ENCODE measurements around the gene NR3C2.

Gene NR3C2

DNA sequence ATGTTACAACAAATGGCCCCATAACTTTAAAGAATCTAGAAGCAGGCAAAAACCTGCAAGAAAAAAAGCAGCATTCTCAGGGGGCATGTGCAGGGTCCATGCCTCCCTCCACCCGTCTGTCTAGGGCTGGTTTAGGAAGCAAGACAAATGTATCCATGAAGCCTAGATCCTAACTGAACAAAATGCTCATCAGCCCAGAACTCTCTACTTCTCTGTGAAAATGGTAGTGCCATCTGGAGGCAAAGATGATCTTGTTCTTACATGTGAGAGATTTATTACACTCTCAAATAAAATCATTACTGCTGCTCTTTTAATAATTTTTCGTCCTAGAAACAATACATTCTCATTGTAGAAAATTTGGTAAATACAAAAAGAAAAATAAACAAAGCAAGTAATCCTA is 26.7 kb downstream of the NR3C2 start:
- Mint-ChIP-seq H3K27me3 (no peaks in the 10 kb centered on the region), H3K36me3 (ENCODE audit: low read depth) (no peaks in the 10 kb centered on the region), H3K4me3 (no peak overlapping the region), H3K4me1 (ENCODE audit: low read depth) (peaks cover 69% of the 10 kb centered on the region), H3K9me3 (no peaks in the 10 kb centered on the region), H3K27ac (no peak overlapping the region)
- no peak for DNase-seq

DNA sequence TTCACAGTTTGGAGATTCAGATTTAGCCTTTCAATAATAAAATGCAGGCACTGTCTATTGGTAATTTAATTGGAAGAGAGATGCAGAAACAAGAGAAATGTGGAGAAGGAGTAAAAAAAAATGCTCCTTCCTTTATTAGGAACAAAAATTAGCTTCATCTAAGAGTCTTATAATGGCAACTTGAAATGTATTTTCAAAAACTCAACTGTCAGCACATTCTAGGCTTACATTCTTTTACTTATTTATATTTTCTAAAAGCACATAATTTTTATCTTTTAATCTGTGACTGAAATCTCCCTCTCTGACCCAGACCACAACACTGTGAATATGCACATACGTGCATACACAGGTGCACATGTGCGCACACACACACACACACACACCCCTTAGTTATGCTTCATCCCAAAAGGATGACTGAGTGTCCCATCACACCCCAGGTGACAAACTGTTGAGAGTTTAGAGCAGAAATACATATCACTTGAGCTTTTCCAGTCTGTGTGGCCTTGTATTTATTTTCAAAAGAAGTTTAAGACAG is 29.7 kb downstream of the NR3C2 start:
- H3K27ac Mint-ChIP-seq: no peak overlapping the region
- H3K36me3 Mint-ChIP-seq (ENCODE audit: low read depth): no peaks in the 10 kb centered on the region
- H3K27me3 Mint-ChIP-seq: no peaks in the 10 kb centered on the region
- no peak overlapping the region for H3K4me3 Mint-ChIP-seq
- no peak for DNase-seq
- H3K4me1 Mint-ChIP-seq (ENCODE audit: low read depth): peaks cover 46% of the 10 kb centered on the region
- no peaks in the 10 kb centered on the region for H3K9me3 Mint-ChIP-seq

DNA sequence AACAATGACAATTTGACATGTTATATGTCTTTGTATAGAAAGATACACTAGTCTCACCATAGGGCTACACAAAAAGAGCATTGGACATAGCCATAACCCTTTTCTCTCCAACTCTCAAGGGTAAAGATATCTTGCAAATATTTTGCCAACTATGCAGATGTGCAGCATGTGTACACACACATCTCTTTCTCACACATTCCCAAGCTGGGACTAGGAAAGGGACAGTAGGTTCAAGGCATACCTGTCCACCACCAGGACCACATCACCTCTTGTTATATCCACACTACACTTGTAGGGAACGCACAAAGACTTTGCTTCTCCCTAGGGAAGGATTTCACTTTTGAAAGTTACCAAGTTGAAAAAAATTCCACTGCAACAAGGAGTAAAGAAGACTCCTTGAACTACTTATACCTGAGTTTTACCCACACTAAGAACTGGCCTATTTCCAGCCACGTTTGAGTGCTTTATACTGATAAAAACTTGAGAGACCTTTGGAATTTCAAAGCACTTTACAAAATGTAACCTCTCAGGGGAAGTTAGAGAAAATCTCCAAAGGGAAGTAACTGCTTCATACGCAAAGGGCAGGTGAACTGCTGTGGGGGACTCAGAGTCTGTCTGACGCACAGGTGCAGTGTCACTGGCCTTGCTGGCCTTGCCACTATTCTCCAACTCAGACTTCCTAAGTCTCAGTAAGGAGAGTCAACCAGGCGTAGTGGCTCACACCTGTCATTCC is 36.9 kb downstream of the NR3C2 start:
- no peaks in the 10 kb centered on the region for H3K36me3 Mint-ChIP-seq (ENCODE audit: low read depth)
- no peak for DNase-seq
- H3K4me3 Mint-ChIP-seq: no peak overlapping the region
- no peak overlapping the region for H3K27ac Mint-ChIP-seq
- H3K27me3 Mint-ChIP-seq: no peaks in the 10 kb centered on the region
- H3K4me1 Mint-ChIP-seq (ENCODE audit: low read depth): peaks cover 31% of the 10 kb centered on the region
- H3K9me3 Mint-ChIP-seq: no peaks in the 10 kb centered on the region

DNA sequence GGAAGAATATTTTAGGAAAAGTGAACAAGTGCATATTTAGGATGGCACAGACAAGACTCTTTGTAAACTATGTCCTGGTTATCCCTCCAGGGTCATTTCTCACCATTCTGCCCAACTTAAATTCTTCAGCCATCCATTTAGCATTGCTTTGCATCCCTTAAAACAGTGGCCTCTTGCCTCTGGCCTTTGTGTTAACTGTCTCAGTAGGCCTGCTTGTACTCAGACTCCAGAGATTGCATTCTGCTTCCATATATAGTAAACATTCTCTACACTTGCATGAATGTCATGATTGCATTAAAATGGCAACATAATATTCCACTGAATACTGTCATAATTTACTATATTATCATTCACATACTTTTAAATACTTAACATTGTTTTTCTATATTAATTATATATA is 43.2 kb downstream of the NR3C2 start:
- Mint-ChIP-seq H3K9me3 (no peaks in the 10 kb centered on the region), H3K4me3 (no peak overlapping the region), H3K27me3 (no peaks in the 10 kb centered on the region), H3K27ac (no peak overlapping the region), H3K36me3 (ENCODE audit: low read depth) (peaks cover 2% of the 10 kb centered on the region), H3K4me1 (ENCODE audit: low read depth) (peaks cover 46% of the 10 kb centered on the region)
- no peak for DNase-seq

DNA sequence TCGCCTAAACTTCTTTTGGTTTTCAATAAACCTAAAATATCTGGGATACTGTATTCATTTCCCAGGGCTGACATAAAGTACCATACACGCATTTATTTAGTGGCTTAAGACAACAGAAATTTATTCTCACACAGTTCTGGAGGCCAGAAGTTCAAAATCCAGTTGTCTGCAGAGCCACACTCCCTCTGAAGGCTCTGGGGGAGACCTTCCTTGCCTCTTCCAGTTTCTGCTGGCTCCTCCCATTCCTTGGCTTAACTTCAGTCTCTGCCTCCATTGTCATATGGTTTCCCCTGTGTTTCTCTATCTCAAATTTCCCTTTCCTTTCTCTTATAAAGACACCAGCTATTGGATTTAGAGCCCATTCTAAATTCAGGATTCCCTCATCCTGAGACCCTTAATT is 44.4 kb downstream of the NR3C2 start:
- Mint-ChIP-seq H3K36me3 (ENCODE audit: low read depth) (peaks cover 2% of the 10 kb centered on the region), H3K27me3 (no peaks in the 10 kb centered on the region), H3K4me1 (ENCODE audit: low read depth) (peaks cover 48% of the 10 kb centered on the region), H3K9me3 (no peaks in the 10 kb centered on the region), H3K4me3 (no peak overlapping the region), H3K27ac (no peak overlapping the region)
- no peak for DNase-seq

DNA sequence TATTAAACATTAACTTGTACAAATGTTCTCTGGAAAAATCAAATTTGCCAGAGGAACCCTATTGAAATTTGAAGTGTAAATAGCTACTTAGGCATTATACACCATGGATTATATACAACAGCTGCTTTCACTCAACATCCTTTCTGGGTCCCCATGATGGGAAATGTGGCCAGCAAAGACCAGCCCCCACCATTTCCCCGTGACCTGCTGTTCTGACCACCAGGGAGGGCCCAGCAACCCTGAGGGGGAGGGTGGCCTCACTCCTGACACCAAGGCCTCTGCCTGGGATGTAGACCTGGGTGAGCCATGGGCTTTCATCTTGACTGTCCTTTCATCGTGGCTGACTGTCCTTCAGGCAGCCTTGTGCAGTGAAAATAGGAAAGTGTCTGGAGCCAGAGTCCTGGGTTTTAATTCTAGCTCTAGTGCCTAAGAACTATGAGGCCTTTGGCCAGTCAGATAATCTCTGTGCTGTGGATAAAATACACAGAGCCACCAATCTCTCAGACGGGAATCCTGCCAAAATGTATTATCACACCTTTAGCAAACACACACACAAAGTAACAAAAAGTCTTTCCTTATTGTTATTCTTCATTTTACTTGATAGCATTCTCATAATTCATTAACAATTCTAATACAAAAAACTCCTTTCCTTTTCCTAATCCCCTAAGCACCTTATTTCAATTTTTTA is 45.1 kb downstream of the NR3C2 start:
- peaks cover 52% of the 10 kb centered on the region for H3K4me1 Mint-ChIP-seq (ENCODE audit: low read depth)
- H3K36me3 Mint-ChIP-seq (ENCODE audit: low read depth): peaks cover 2% of the 10 kb centered on the region
- H3K9me3 Mint-ChIP-seq: no peaks in the 10 kb centered on the region
- no peak overlapping the region for H3K4me3 Mint-ChIP-seq
- H3K27me3 Mint-ChIP-seq: no peaks in the 10 kb centered on the region
- no peak for DNase-seq
- no peak overlapping the region for H3K27ac Mint-ChIP-seq

DNA sequence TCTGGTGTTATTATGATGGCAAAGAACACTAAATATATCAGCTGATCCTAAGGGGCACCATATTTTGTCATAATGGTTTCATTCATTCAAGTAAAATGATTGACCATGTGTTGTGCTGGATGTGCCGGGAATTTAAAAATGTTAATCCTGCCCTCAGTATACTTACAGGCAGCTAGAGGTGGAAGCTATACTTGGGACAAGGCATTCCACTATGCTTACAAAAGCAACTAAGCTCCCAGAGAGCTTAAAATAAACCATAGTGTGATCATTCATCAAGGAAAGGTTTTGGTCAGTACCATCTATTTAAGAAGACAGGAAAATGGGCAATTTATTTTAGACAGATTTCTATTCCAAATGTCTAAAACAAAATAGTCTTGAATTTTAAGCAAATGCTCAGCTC is 46.4 kb downstream of the NR3C2 start:
- Mint-ChIP-seq H3K27me3 (no peaks in the 10 kb centered on the region), H3K36me3 (ENCODE audit: low read depth) (peaks cover 2% of the 10 kb centered on the region), H3K4me1 (ENCODE audit: low read depth) (peaks cover 49% of the 10 kb centered on the region), H3K27ac (no peak overlapping the region), H3K9me3 (no peaks in the 10 kb centered on the region), H3K4me3 (no peak overlapping the region)
- DNase-seq: no peak

DNA sequence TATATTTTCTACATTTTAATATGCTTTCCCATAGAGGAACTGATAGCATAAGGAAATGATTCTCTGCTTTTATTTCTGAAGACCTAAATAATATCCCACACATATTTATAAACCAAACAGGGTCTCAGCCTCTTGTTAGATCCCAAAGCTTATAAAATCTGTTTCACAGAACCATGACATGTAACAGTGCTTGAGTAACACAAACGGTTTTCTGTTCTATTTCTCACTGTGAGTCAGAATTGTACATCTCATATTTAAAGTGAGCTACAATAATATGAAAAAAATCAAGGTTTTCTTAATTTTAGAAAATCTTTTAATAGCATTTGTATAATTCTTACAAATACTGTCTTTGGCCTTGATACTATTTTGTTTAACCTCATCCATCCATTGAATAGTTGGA is 51.2 kb downstream of the NR3C2 start:
- DNase-seq: no peak
- H3K9me3 Mint-ChIP-seq: no peaks in the 10 kb centered on the region
- no peak overlapping the region for H3K27ac Mint-ChIP-seq
- no peak overlapping the region for H3K4me3 Mint-ChIP-seq
- no peaks in the 10 kb centered on the region for H3K27me3 Mint-ChIP-seq
- H3K36me3 Mint-ChIP-seq (ENCODE audit: low read depth): peaks cover 5% of the 10 kb centered on the region
- H3K4me1 Mint-ChIP-seq (ENCODE audit: low read depth): peaks cover 47% of the 10 kb centered on the region

DNA sequence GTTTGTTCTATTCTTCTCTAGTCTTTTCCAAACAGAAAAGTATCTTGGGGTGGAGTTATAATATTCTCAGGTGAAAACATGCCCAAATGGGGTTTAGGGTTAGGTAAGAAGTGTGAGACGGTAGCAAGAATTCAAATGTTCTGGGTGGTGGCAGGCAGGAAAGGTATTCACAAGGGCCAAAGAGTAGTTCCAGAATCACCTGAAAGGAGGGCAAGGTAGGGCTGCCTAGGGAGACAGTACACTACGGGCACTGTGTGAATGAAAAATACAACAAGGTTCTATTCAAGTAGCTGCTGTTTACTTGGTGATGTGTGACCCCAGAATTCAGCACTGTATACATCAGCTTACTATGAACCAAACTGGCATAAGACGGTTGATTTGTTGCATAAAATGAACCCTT is 51.9 kb downstream of the NR3C2 start:
- H3K4me1 Mint-ChIP-seq (ENCODE audit: low read depth): peaks cover 48% of the 10 kb centered on the region
- H3K27ac Mint-ChIP-seq: no peak overlapping the region
- H3K27me3 Mint-ChIP-seq: no peaks in the 10 kb centered on the region
- no peak overlapping the region for H3K4me3 Mint-ChIP-seq
- peaks cover 5% of the 10 kb centered on the region for H3K36me3 Mint-ChIP-seq (ENCODE audit: low read depth)
- no peaks in the 10 kb centered on the region for H3K9me3 Mint-ChIP-seq
- DNase-seq: no peak

DNA sequence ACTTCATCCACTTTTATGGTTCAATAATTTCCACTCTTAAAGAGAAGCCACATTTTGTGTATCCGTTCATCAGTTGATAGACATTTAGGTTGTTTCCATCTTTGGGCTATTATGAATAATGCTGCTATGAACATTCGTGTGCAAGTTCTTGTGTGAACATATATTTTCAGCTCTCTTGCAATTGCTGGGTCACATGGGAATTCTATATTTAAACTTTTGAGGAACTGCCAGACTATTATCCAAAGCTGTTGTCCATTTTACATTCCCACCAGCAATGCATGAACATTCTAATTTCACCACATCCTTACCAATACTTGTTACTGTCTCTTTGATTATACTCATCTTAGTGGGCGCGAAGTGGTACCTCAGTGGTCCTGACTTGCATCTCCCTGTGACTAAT is 61.9 kb downstream of the NR3C2 start:
- no peaks in the 10 kb centered on the region for H3K27me3 Mint-ChIP-seq
- H3K4me1 Mint-ChIP-seq (ENCODE audit: low read depth): peaks cover 49% of the 10 kb centered on the region
- peaks cover 3% of the 10 kb centered on the region for H3K36me3 Mint-ChIP-seq (ENCODE audit: low read depth)
- no peak overlapping the region for H3K27ac Mint-ChIP-seq
- peaks cover 4% of the 10 kb centered on the region for H3K9me3 Mint-ChIP-seq
- no peak for DNase-seq
- no peak overlapping the region for H3K4me3 Mint-ChIP-seq

DNA sequence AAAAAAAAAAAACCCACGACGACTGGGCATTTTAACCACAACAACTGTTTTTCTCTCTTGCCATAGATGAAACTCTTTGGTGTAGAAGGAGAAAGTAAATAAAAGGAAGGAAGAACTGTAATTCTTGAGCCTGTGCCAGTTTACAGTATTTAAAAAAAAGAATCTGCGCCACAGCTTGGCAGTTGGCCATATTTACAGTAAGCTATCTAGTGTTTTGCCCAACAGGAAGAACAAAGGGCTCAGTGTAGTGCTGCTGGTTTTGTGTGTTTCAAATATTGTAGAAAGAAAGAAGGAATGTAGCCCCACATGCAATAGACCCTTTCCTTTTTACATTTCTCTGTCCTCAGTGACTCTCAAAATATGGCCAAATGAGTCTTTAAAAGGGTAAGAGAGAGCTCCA is 66.1 kb downstream of the NR3C2 start:
- H3K27ac Mint-ChIP-seq: peak overlapping the region; percentile 88
- DNase-seq: no peak
- H3K4me3 Mint-ChIP-seq: peak overlapping the region; percentile 73
- no peaks in the 10 kb centered on the region for H3K9me3 Mint-ChIP-seq
- H3K36me3 Mint-ChIP-seq (ENCODE audit: low read depth): no peaks in the 10 kb centered on the region
- H3K4me1 Mint-ChIP-seq (ENCODE audit: low read depth): peaks cover 37% of the 10 kb centered on the region
- no peaks in the 10 kb centered on the region for H3K27me3 Mint-ChIP-seq

DNA sequence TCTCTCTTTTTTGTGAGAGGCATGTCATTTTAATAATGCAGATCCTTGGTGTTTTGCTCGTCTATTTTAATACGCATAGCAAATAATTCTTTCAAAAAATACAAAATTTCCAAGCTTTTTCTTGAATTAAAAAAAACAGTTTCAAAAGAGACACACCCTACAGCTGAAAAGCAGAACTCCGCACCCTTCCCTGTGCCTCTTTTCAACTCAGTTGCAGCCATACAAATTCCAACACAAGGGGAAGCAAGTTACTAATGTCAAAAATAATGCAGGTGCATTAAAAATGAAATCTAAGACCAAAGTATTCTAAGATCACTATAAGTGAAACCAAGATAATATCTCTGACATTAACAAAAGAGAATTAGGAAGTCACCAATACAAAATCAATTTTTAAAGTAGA is 66.6 kb downstream of the NR3C2 start:
- Mint-ChIP-seq H3K36me3 (ENCODE audit: low read depth) (no peaks in the 10 kb centered on the region), H3K9me3 (no peaks in the 10 kb centered on the region), H3K4me1 (ENCODE audit: low read depth) (peaks cover 38% of the 10 kb centered on the region), H3K4me3 (peak overlapping the region; percentile 73), H3K27me3 (no peaks in the 10 kb centered on the region), H3K27ac (peak overlapping the region; percentile 88)
- no peak for DNase-seq

DNA sequence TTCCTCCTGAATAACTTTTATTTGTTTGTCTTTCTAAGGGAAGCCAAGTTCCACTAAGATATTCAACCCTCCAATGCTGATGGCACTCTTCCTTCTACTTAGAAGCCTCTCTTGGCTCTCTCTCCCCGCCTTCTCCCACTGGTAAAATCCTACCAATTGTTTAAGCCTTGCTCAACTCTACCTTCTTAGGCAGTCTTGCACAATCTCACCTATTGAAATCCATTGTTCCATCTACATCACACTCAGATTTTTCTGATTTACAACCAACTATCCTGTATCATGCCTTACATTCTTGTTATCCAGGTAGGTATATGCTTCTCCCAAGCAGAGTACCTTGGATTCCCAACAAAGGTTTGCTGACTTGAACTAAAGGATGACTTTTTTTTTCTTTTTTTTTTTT is 69.1 kb downstream of the NR3C2 start:
- Mint-ChIP-seq H3K27me3 (no peaks in the 10 kb centered on the region), H3K36me3 (ENCODE audit: low read depth) (no peaks in the 10 kb centered on the region), H3K9me3 (no peaks in the 10 kb centered on the region), H3K4me3 (no peak overlapping the region), H3K27ac (no peak overlapping the region), H3K4me1 (ENCODE audit: low read depth) (peaks cover 50% of the 10 kb centered on the region)
- no peak for DNase-seq

DNA sequence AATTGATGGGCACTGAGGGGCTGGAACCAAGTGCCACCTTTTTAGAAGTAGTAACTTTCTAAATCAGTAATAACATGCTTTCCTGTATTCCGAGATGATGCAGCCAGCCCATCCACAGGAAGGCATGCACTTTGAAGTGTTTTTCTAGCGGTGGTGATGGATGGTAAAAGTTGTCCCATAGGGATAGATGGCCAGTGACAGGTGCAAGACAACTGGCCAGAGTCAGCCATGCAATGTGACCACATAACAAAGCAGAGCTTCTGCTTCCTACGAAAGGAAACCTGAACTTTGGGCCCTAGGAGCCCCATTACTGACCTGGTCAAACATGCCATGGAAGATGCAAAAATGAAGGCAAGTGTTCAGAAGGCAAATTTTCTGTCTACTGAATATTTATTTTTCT is 72.3 kb downstream of the NR3C2 start:
- Mint-ChIP-seq H3K4me1 (ENCODE audit: low read depth) (peaks cover 47% of the 10 kb centered on the region), H3K36me3 (ENCODE audit: low read depth) (no peaks in the 10 kb centered on the region), H3K27me3 (no peaks in the 10 kb centered on the region), H3K9me3 (no peaks in the 10 kb centered on the region), H3K27ac (no peak overlapping the region), H3K4me3 (no peak overlapping the region)
- DNase-seq: no peak

DNA sequence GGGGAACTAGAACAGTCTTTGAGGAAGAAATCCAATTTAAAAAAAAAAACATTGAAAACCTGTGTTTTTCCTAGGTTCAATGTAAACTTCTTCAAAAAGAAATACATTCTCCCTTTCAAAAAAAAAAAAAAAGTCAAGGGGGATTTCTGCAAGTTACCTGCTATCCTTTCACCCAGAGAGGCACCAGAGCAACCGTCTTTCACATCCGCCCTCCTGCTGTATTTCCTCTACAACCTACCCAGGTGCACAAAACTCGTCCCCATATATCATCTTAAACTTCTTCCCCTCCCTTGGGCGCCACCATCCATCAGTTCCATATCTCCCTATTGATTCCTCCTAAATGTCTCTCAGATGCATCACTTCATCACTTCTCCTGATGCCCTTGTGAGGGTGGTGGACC is 74.5 kb downstream of the NR3C2 start:
- Mint-ChIP-seq H3K27ac (no peak overlapping the region), H3K36me3 (ENCODE audit: low read depth) (no peaks in the 10 kb centered on the region), H3K4me3 (no peak overlapping the region), H3K9me3 (no peaks in the 10 kb centered on the region), H3K27me3 (no peaks in the 10 kb centered on the region), H3K4me1 (ENCODE audit: low read depth) (peaks cover 47% of the 10 kb centered on the region)
- no peak for DNase-seq
